HL-60/S4 (cell line): ENCODE measurements around the gene DENND5B.
"Not testable (repeated sequence)": the region's sequence is repeated elsewhere in the genome, so short reads cannot be mapped to it uniquely, and the experiment has no call there.

Source experiments
- in situ Hi-C: fragments of 300-500 bp; cut with MboI; formaldehyde crosslinking; loops from 2 replicates; pipeline ENCODE4 v1.14.3; 2022; ENCODE audit warnings: low sequenced_read_pairs

DENND5B gene

GRCh38 chr12:31476437-31476836, 114.5 kb downstream of the DENND5B start:
- in situ Hi-C loops, result no loop called here

DNA sequence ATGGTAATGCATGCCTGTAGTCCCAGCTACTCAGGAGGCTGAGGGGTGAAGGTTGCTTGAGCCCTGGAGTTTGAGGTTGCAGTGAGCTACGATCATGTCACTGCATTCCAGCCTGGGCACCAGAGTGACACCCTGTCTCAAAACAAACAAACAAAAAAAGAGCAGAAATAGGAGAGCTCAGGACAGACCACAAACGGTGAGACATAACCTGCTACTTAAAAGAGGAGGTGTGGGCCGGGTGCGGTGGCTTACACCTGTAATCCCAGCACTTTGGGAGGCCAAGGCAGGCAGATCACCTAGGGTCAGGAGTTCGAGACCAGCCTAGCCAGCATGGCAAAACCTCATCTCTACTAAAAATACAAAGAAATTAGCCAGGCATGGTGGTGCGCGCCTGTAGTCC, 115.3 kb downstream of the DENND5B start:
- in situ Hi-C loops, result not testable (repeated sequence)

DNA sequence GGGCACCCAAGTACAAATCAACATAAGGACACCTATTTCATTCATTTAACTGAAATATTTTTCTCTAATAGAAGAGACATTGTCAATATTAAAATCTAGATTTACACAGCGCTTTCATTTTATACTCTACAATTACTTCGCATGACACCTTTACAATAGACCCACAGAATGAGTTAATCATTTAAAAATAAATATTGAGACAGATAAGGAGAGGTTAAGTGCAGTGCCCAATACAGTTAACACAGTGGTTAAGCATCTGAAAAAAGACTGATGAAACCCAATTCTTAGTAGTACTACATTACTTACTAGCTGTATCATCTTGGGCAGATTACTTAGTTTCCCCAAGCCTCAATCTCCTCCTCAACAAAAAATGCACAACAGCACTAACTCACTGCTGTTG, 116.2 kb downstream of the DENND5B start:
- in situ Hi-C loops, result no loop called here

- in situ Hi-C loops, result no loop called here
These were observed 119.1 kb downstream of the DENND5B start for GRCh38 chr12:31471823-31472222.

- in situ Hi-C loops, result no loop called here
These were observed 119.9 kb downstream of the DENND5B start for GRCh38 chr12:31471051-31471450.

- in situ Hi-C loops, result no loop called here
These were observed 120.5 kb downstream of the DENND5B start for GRCh38 chr12:31470459-31470858.

DNA sequence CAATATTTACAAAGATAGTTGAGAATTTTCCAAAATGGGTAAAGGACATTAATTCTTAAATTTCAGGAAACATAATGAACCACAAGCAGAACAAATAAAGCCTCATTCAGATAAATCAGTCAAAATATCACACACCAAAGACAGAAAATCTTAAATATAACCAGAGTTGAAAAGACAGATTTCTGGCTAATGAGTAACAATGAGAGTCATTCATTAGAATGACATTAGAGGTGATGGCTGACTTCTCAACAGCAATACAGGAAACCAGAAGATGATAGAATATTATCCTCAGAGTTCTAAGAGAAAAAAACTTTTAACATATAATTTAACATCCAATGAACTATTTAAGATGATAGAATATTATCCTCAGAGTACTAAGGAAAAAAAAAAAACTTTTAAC, 124.2 kb downstream of the DENND5B start:
- in situ Hi-C loops, result no loop called here

DNA sequence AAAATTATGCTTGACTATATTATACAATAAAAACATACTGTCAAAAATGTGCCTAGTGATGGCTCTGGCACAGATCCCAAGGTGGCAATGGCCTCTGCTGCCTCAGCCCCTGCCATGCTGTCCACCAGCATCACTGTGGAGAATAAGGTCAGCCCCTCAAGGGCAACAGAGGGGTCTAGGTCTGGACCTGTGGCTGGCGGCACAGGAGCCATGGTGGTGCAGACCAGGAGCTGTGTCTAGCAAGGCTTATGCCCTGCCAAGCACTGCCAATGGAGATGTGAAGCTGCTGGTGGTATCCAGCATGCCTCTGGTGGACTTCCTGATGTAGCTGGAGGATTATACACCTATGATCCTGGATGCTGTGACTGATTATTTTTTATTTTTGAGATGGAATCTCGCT, 125.9 kb downstream of the DENND5B start:
- in situ Hi-C loops, result no loop called here

GRCh38 chr12:31460024-31460423, 130.9 kb downstream of the DENND5B start:
- in situ Hi-C loops, result no loop called here

GRCh38 chr12:31456562-31456961, 134.4 kb downstream of the DENND5B start:
- in situ Hi-C loops, result no loop called here

GRCh38 chr12:31444736-31445135, 146.2 kb downstream of the DENND5B start:
- in situ Hi-C loops, result no loop called here

DNA sequence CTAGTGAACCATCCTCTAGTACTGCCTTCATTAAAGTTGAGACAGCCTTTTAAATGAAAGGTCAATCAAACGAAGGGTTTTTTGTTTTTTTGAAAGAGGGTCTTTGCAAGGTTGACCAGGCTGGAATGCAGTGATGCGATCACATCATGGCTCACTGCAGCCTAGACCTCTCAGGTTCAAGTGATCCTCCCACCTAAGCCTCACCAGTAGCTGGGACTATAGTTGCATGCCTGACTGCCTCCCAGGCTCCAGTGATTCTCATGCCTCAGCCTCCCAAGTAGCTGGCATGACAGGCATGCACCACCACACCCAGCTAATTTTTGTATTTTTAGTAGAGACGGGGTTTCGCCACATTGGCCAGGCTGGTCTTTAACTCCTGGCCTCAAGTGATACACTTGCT, 150.3 kb downstream of the DENND5B start:
- in situ Hi-C loops, result no loop called here

DNA sequence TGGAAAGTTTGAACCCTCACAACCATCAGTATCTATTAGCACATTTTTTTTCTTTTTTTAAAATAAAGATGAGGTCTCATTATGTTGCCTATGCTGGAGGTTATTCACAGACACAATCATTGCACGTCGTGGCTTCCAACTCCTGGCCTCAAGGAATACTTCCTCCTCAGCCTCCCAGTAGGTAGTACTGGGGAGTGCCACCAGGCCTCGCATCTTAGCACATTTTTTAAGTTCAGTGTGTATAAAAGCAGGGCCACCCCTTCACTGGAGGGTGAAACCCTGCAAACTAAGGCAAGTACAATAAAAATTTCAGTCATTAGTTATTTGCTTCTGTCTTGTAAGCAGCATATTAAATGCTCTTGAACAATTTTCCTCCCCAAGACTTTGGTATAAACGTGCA, 150.8 kb downstream of the DENND5B start:
- in situ Hi-C loops, result no loop called here

GRCh38 chr12:31431721-31432240, 159.2 kb downstream of the DENND5B start:
- in situ Hi-C loops, result no loop called here

DNA sequence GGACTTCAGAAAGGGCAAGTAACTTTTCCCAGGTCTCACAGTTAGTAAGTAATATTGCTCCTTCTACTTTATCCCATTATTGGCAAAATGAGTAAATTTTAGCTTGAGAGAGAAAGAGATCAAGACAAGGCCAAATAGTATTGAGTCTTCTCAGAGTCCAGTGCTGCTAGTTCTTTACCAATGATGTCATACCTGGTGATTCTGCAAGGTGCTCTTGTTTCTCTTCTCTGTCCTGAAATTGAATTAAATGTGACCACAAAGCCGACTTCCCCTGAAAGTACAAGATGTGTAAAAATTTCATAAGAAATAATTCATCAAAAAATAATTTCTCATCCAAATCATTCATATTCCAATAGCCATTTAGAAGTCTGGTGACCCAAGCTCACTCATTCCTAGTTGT, 167.5 kb downstream of the DENND5B start:
- in situ Hi-C loops, result no loop called here

DNA sequence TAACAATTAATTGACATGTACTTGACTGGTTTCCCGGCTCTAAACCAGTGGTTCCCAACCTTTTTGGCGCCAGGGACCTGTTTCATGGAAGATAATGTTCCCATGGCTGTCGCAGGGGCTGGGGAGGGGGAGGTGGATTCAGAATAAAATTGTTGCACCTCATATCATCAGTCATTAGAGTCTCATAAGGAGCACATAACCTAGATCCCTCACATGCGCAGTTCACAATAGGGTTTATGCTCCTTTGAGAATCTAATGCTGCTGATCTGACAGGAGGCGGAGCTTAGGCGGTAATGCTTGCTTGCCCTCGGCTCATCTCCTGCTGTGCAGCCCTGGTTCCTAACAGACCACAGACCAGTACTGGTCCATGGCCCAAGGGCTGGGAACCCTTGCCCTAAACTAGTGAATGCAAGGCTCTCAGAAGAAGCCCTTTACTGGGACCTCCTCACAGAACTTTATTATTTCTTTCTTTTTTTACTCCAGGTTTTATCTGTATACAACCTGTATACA, 178.6 kb downstream of the DENND5B start:
- in situ Hi-C loops, result no loop called here

- in situ Hi-C loops, result loop anchor here (5.0 to 10.0 kb wide), 2 partner anchors 229 to 896 kb away; no protein-coding TSS in a partner anchor
These were observed 182.2 kb downstream of the DENND5B start for GRCh38 chr12:31408763-31409162.

DNA sequence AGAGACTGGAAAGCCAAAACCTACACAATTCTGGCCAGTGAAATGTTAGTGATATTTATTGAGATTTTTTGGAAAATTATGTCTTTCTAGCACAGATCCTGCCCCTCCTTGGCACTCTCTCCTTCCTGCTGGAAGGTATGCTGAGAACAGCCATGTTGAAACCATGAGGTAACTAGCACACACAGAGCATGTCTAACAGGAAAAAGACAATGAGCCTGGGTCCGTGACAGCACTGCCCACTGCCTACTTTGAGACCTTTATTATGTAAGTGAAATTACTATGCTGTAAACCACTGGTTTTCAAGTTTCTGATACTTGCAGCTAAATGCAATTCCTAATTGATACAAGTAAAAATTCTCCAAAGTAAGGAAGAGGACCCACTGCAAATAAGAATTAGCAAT, 183.4 kb downstream of the DENND5B start:
- in situ Hi-C loops, result loop anchor here (5.0 to 10.0 kb wide), 2 partner anchors 230 to 897 kb away; no protein-coding TSS in a partner anchor

DNA sequence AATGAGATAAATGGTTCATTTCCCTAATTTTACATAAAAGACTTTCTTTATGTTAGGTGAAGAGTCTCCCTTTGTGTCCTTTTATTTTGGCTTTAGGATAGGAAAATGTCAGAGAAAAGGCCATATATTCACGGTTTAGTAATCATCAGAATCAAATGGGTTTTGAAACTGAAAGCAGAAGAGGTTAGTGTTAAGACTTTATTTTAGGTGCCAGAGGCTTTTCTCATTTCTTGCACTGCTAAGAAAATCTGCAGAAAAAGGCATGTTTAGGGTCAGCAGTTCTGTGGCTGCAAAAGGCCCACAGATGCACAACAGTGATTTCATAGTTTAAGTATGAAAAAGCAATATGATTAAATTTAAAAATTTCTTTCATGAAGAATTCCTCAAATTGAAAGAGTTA, 184.6 kb downstream of the DENND5B start:
- in situ Hi-C loops, result loop anchor here (5.0 to 10.0 kb wide), 2 partner anchors 231 to 898 kb away; no protein-coding TSS in a partner anchor

DNA sequence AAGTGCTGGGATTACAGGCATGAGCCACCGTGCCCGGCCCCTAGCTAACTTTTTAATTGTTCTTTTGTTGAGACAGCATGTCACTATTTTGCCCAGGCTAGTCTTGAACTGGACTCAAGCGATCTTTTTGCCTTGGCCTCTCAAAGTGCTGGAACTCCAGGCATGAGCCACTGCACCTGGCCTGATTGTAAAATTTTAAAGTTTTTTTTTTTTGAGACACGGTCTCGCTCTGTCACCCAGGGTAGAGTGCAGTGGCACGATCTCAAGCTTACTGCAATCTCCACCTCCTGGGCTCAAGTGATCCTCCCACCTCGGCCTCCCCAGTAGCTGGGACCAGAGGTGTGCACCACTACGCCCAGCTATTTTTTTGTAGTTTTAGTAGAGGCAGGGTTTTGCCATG, 185.9 kb downstream of the DENND5B start:
- in situ Hi-C loops, result loop anchor here (5.0 to 10.0 kb wide), 2 partner anchors 232 to 900 kb away; no protein-coding TSS in a partner anchor

DNA sequence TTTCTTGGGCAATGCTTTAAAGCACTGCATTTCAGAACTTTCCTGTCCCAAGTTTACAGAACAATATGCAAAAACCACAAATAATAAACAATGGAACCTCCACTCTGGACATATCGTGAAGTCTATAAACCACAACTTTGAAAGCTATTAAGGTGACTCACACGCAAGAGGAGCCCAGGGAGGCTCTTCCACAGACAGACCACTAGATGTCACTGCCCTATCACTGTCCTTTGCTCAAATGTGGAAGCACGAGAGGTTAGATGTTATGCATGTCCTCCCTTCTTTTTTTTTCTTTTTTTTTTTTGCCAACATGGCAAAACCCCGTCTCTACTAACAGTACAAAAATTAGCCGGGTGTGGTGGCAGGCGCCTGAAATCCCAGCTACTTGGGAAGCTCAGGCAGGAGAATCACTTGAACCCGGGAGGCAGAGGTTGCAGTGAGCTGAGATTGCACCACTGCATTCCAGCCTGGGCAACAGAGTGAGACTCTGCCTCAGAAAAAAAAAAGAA, 187.8 kb downstream of the DENND5B start:
- in situ Hi-C loops, result loop anchor here (10.0 kb wide), 1 partner anchor 902 kb away; no protein-coding TSS in a partner anchor

- in situ Hi-C loops, result no loop called here
These were observed 197.9 kb downstream of the DENND5B start for GRCh38 chr12:31393004-31393550.
